SK-N-MC (cell line): ENCODE measurements around the gene NDUFA8.

Source experiments
- DNase-seq: peaks from one replicate; pipeline ENCODE4 v3.0.0-alpha.2; 2011; ENCODE audit warnings: low read depth, low spot score
- H3K27ac ChIP-seq: fragments of 200-600 bp; sonication (generic); 2 replicates; pipeline ENCODE4 v1.5.1; 2016; ENCODE audit warnings: mixed run types
- H3K36me3 ChIP-seq: fragments of 200-600 bp; sonication (generic); 2 replicates; pipeline ENCODE4 v1.6.1; 2017; ENCODE audit warnings: antibody characterized with exemption, low read length, mixed read lengths; ENCODE audit not compliant: insufficient read depth
- H3K4me3 ChIP-seq: fragments of 200-600 bp; sonication (generic); 2 replicates; pipeline ENCODE4 v1.5.1; 2016
- H3K9ac ChIP-seq: fragments of 200-600 bp; sonication (generic); 2 replicates; pipeline ENCODE4 v1.8.0; 2017; ENCODE audit warnings: mixed run types, mixed read lengths; ENCODE audit not compliant: insufficient read length
- H3K9me3 ChIP-seq: fragments of 200-600 bp; sonication (generic); 2 replicates; pipeline ENCODE4 v1.6.1; 2017; ENCODE audit warnings: low read depth, mild to moderate bottlenecking, antibody characterized with exemption, low read length, moderate library complexity, mixed read lengths
- EZH2 ChIP-seq: fragments of 200-600 bp; sonication (generic); IDR thresholded peaks from one replicate; pipeline ENCODE4 v1.6.1; 2017; ENCODE audit warnings: antibody characterized with exemption
- FOXP2 ChIP-seq: optimal IDR thresholded peaks from 2 replicates; pipeline ENCODE3; 2011; ENCODE audit warnings: mild to moderate bottlenecking, moderate library complexity; ENCODE audit not compliant: insufficient read depth; ENCODE audit errors: extremely low read length, control extremely low read depth
- POLR2AphosphoS5 ChIP-seq: IDR thresholded peaks from 2 replicates; pipeline ENCODE4 v1.6.1; 2012; ENCODE audit warnings: mild to moderate bottlenecking, low read depth, low read length, borderline replicate concordance

Gene NDUFA8

DNA sequence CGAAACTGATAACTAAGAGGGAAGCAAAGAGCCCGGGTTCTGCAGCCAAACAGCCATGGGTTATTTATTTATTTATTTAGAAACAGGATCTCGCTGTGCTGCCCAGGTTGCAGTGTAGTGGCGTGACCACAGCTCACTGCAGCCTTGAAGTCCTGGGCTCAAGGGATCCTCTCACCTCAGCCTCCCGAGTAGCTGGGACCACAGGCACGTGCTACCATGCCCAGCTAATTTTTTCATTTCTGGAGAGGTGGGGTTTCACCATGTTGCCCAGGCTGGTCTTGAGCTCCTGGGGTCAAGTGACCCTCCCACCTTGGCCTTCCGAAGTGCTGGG is 24.1 kb downstream of the NDUFA8 start:
- DNase-seq, result no peak
- Histone ChIP-seq H3K27ac (no peak overlapping the region), H3K4me3 (no peak overlapping the region), H3K36me3 (no peaks in the 10 kb centered on the region), H3K9ac (no peak overlapping the region), H3K9me3 (no peaks in the 10 kb centered on the region)
- TF ChIP-seq EZH2, result no peak
- no peak for TF ChIP-seq FOXP2
- TF ChIP-seq POLR2AphosphoS5, result no peak

DNA sequence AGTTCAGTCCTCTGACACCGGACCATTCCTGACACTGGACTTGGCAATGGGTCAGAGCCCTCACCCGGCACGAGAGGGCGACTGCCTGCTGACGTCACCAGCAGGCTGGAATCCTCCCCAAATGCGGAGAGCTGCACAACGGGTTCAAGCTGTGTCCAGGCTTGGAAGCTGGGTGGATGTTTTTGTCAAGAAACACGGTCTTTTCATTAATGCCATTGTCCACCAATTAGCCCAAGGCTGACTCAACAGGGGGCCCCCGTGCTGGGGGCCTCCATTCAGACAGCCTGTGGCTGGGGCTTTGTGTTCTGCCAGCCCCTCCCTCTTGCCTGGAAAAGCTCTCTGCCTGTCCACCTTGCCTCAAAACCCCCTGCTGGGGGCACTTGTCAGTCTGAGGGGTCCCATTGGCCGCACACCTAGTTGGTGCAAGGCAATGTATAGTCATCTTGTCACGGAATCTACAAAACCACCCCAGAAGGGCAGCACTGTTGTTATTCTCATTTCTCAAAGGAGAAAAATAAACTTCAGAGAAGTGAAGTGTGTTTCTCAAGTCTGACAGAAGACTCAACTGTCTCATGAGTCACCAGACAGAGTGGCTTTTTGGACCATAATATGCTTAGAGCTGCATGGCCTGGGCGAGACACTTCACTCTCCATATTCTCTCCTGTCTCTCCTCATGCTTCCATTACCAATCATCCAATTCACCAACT is 24.6 kb downstream of the NDUFA8 start:
- no peak for DNase-seq

DNA sequence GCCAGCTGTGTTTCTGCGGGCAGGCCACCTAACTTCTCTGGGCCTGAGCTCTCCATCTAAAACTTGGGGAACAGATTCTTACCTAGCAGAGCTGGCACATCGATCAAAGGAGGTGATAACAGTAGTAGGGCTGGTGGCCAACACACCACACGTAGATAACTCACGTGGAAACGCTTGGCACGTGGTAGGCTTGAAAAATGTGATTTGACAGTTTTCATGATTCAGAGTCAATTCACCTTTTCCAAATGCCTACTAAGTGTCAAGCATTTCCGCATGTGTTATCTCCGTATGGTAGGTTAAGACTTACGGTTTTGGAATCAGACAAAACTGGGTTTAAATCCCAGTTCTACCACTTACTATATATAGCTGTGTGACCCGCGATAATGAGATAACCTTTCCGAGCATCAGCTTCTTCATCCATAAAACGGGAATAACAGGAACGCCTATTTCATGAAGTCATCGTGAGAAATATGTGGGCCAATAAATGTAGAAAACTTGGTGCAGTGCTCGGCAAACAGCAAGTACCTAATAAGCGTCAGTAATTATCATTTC is 25.5 kb downstream of the NDUFA8 start:
- TF ChIP-seq EZH2 (no peak), POLR2AphosphoS5 (no peak), FOXP2 (no peak)
- no peak overlapping the region for H3K9ac ChIP-seq
- no peaks in the 10 kb centered on the region for H3K9me3 ChIP-seq
- no peak overlapping the region for H3K4me3 ChIP-seq
- DNase-seq, result no peak
- H3K36me3 ChIP-seq, result no peaks in the 10 kb centered on the region
- no peak overlapping the region for H3K27ac ChIP-seq

More for the DNA sequence above, 24.6 kb downstream of the NDUFA8 start:
- TF ChIP-seq POLR2AphosphoS5, result no peak
- no peak for TF ChIP-seq FOXP2
- TF ChIP-seq EZH2, result no peak
- Histone ChIP-seq H3K9me3 (no peaks in the 10 kb centered on the region), H3K4me3 (no peak overlapping the region), H3K9ac (no peak overlapping the region), H3K36me3 (no peaks in the 10 kb centered on the region), H3K27ac (no peak overlapping the region)

DNA sequence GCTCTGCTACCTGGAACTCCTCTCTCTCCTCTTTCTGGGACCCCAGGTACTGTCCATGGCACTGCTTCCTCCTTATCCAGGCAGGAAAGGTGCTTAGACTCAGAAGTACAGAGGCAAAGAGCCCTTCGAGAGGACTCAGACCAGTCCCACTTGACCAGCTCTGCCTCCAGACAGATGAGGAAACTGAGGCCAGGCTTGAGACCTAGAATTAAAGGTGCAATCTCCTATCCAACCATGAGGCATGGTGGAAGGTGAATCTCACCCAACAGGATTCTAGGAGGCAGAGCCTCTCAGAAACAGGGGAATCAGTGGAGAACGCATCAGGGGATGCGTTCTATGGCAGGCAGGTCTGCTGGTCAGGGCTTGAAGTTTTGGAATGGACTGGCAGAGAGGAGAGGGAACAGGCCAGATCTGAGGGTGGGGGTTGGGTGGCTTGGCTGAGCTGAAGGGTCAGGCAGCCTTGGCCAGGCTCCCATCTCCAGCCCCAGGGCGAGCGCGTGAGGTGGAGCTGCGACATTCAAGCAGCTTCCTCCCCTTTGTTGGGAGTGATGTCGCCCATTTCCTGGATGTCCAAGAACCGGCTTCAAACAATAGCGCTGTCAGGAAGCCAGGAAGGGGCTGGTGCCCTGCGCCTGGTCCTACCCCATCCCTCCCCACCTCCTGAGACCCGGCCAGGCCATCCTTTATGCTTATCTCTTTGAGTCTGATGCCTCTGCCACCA is 26.2 kb downstream of the NDUFA8 start:
- no peaks in the 10 kb centered on the region for H3K36me3 ChIP-seq
- H3K9ac ChIP-seq, result no peak overlapping the region
- no peak overlapping the region for H3K27ac ChIP-seq
- TF ChIP-seq POLR2AphosphoS5, result no peak
- TF ChIP-seq FOXP2, result no peak
- no peak for TF ChIP-seq EZH2
- no peaks in the 10 kb centered on the region for H3K9me3 ChIP-seq
- no peak for DNase-seq
- no peak overlapping the region for H3K4me3 ChIP-seq

DNA sequence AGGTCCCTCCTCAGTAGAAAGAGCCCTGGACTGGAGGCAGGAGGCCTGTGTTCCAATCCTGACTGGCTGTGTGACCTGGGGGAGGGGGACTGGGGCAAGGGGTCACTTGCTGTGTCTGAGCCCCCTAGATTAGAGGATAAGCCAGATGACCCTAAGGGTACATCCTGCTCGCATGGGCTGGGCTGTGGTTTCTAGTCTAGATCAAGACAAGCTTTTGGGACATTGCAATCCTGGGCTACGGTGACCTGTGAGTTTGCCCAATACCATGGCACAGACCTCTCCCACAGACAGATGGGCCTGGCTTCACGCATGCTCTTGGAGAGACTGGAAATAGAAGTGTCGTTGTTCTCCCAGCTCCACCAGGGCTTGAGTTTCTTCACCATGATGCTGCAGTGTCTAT is 27.0 kb downstream of the NDUFA8 start:
- no peak overlapping the region for H3K9ac ChIP-seq
- H3K36me3 ChIP-seq, result no peaks in the 10 kb centered on the region
- H3K4me3 ChIP-seq, result no peak overlapping the region
- no peak for DNase-seq
- H3K27ac ChIP-seq, result no peak overlapping the region
- TF ChIP-seq FOXP2 (no peak), EZH2 (no peak), POLR2AphosphoS5 (no peak)
- H3K9me3 ChIP-seq, result no peaks in the 10 kb centered on the region

DNA sequence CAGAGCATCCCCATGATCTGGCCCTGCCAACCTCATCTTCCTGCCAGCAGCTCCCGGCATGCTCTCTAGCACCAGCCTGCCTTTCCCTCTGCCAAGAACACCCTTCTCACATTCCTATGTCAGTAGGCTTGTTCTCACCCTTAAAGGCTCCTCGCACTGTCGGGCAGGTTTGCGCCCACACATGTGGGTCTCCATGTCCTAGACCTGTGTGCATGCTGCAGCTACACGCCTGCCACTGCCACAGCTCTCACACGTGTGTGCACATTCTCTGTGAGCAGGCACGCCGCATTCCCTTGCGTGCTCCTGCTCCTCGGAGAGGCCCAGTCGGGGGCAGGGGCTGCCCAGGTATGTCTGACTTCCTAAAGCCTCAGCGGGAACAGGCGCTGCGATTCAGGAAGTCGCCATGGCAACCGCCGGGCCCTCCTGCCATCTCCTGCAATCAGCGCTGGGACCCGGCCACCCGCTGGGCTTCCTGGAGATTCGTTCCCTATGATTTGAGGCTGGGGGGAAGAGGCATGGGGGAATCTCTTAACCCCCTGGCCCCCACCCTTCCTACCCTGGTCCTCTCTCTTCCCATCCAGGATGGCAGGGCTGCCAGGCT is 28.1 kb downstream of the NDUFA8 start:
- Histone ChIP-seq H3K4me3 (no peak overlapping the region), H3K27ac (no peak overlapping the region), H3K9ac (no peak overlapping the region), H3K36me3 (no peaks in the 10 kb centered on the region), H3K9me3 (no peaks in the 10 kb centered on the region)
- DNase-seq, result no peak
- TF ChIP-seq FOXP2 (no peak), EZH2 (no peak), POLR2AphosphoS5 (no peak)

DNA sequence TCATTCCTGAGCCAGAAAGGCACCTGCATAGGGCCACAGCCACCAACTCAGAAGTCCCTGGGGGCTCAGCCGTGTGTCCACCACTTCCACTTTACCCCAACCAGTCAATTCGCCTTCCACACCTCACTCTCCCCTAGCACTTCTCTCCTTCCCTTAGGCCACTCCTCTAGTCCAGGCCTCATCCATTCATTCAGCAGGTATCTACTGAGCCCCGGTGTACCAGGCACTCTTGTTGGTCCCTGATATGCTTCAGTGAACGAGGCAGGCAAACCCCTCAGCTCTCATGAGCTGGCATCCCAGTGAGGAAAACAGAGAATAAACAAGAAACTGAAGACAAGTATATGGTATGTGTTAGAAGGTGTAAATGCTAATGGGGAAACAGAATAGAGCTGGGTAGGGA is 28.7 kb downstream of the NDUFA8 start:
- H3K9me3 ChIP-seq, result no peaks in the 10 kb centered on the region
- H3K9ac ChIP-seq, result no peak overlapping the region
- no peak for DNase-seq
- H3K36me3 ChIP-seq, result no peaks in the 10 kb centered on the region
- no peak overlapping the region for H3K4me3 ChIP-seq
- no peak overlapping the region for H3K27ac ChIP-seq
- TF ChIP-seq POLR2AphosphoS5 (no peak), FOXP2 (no peak), EZH2 (no peak)

DNA sequence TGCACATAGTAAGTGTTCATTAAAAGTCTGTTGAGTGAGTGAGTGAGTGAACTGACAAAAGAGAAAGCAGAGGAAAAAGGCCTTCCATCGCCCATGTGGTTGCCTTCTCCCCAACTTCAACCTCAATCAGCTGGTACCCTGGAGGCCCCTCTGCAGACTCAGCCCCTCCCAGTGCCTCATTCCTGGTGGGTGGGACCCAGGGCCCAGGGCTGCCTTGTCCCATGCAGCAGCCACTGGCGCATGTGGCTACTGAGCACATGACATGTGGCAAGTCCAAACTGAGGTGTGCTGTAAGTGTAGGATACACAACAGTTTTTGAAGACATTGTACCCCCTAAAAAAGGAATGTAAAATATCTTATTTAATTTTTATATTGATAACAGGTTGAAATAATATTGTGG is 29.6 kb downstream of the NDUFA8 start:
- Histone ChIP-seq H3K36me3 (no peaks in the 10 kb centered on the region), H3K9me3 (no peaks in the 10 kb centered on the region), H3K4me3 (no peak overlapping the region), H3K27ac (no peak overlapping the region), H3K9ac (no peak overlapping the region)
- DNase-seq, result no peak
- TF ChIP-seq EZH2, result no peak
- no peak for TF ChIP-seq FOXP2
- no peak for TF ChIP-seq POLR2AphosphoS5

DNA sequence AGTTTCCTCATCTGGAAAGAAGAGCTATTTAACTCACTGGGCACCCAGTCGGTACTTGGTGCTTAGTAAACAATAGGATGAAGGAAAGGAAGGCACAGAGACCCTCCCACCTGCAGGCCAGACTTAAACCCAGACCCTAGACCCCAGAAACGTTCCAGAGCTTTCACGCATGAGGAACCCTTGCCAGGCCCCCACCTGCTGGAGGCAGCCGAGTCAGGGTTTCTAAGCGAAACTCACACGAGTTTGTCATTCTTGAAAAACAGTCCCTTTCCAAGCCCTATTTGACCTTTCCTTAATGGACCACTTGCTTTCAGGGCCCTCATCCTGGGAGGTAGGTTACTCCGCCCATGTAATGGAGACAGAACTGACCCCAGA is 30.6 kb downstream of the NDUFA8 start:
- H3K9me3 ChIP-seq, result no peaks in the 10 kb centered on the region
- H3K4me3 ChIP-seq, result no peak overlapping the region
- no peaks in the 10 kb centered on the region for H3K36me3 ChIP-seq
- no peak overlapping the region for H3K27ac ChIP-seq
- H3K9ac ChIP-seq, result no peak overlapping the region
- no peak for DNase-seq
- no peak for TF ChIP-seq EZH2
- TF ChIP-seq POLR2AphosphoS5, result no peak
- TF ChIP-seq FOXP2, result no peak
